ENCODE data around the gene ANKRD18A.
"Not testable (repeated sequence)": the region's sequence is repeated elsewhere in the genome, so short reads cannot be mapped to it uniquely, and the experiment has no call there.

- not testable (repeated sequence) for TF ChIP-seq POLR2A (IDR thresholded peaks at IDR 0.05; ENCODE audit: low read depth, low read length); CTCF (conservative IDR thresholded peaks at IDR 0.05; ENCODE audit: low read depth, low read length); RCOR1 (IDR thresholded peaks at IDR 0.05; ENCODE audit: insufficient replicate concordance, low read length); SMC3 (IDR thresholded peaks at IDR 0.05; ENCODE audit: low read depth, low read length); MAZ (IDR thresholded peaks at IDR 0.05; ENCODE audit: borderline replicate concordance, low read depth, low read length); USF2 (IDR thresholded peaks at IDR 0.05; ENCODE audit: low read depth, low read length); RFX5 (IDR thresholded peaks at IDR 0.05; ENCODE audit: low read depth, low read length); RAD21 (IDR thresholded peaks at IDR 0.05; ENCODE audit: low read length); FOS (IDR thresholded peaks at IDR 0.05; ENCODE audit: low read depth, low read length); NFE2L2 (IDR thresholded peaks at IDR 0.05; ENCODE audit: low read depth, low read length); ELK1 (IDR thresholded peaks at IDR 0.05; ENCODE audit: borderline replicate concordance, low read depth, low read length); BHLHE40 (IDR thresholded peaks at IDR 0.05; ENCODE audit: low read depth, low read length); MAFK (IDR thresholded peaks at IDR 0.05; ENCODE audit: low read depth, low read length)
Measured at GRCh38 chr9:38563911-38564310, 56.5 kb downstream of the ANKRD18A start.

Measured in IMR-90 (cell line).